GM18873 (cell line): Measurements from ENCODE around the gene PTGER2.
A peak's percentile ranks its signal among the peaks of the same experiment; 100 is the strongest.

Experiments
- ATAC-seq: cut with Tn5 transposase; IDR thresholded peaks from one replicate; pipeline ENCODE4 v1.9.1; 2021; ENCODE audit warnings: mild to moderate bottlenecking, moderate library complexity, moderate number of reproducible peaks; ENCODE audit not compliant: unreplicated experiment, low FRiP score

PTGER2 gene

DNA sequence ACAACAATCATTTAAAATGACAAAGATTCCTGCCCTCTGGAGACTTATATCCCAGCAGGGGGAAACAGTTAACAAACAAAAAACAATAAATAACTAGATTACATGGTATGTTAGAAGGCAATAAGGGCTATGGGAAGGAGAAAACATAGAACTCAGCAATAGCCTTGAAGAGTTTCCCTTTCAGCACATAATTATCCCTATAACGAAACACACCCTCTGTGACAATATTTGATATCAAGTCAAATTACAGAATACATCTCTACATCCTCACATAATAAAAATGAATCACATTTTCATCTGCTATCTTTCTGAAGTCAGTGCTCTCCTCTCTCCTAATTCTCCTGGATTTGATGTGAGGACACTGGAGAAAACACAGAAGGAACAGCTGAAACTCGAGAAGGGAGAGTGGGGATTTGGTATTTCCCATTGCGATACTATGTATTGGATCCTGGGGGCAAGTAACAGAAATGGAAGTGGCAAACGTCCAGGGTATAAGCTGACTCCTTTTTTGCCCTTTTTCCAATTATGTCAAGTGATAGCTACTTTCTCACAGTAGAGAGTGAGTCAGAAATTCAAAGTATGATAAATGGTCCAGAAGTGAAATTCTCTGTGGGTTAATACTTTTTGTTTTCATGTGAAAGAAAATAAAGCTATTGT is 9.7 kb upstream of the PTGER2 start:
- ATAC-seq: no peak

- no peak for ATAC-seq
Observed at GRCh38 chr14:52305014-52305413, 9.1 kb upstream of the PTGER2 start.

GRCh38 chr14:52307376-52307775 is 6.7 kb upstream of the PTGER2 start:
- ATAC-seq: no peak

GRCh38 chr14:52307905-52308304 is 6.2 kb upstream of the PTGER2 start:
- ATAC-seq: no peak

DNA sequence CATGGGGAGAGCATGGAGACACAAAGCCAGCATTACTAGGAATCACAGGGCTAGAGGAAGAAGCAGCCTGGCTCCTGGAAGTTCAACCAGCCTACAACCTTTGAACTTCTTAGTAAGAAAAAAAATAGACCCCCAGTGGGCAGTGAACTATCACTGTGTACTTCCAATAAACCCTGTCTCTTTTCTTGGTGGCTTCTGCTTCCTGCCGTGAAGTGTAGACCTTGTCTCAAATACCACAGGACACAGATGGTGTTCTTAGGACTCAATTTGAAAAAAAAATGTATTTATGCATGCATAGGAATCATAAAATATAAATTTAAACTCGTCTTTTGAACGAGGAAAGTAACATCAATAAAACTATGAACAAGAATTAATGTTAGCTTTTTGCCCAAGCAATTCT is 3.6 kb upstream of the PTGER2 start:
- no peak for ATAC-seq

GRCh38 chr14:52312931-52313355 is 1.2 kb upstream of the PTGER2 start:
- ATAC-seq: no peak

DNA sequence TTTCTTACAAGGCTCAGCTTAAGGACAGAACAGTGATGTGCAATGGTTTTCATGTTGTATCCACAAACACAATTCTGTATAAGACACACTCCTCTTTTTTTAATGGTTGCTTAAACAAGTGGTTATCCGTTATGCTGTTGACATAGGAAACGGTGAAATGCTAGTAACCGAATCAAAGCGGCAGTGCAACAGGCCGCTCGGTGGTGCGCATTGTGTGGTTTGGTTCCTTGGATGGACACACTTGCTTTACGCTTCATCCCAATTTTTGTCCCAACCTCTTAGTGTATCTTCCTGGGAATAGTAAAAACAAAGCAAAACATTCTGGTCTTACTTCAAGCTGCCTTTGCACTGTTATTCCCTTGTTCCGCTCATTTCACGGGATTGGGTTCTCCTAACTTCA is 650 bp upstream of the PTGER2 start:
- ATAC-seq: no peak

DNA sequence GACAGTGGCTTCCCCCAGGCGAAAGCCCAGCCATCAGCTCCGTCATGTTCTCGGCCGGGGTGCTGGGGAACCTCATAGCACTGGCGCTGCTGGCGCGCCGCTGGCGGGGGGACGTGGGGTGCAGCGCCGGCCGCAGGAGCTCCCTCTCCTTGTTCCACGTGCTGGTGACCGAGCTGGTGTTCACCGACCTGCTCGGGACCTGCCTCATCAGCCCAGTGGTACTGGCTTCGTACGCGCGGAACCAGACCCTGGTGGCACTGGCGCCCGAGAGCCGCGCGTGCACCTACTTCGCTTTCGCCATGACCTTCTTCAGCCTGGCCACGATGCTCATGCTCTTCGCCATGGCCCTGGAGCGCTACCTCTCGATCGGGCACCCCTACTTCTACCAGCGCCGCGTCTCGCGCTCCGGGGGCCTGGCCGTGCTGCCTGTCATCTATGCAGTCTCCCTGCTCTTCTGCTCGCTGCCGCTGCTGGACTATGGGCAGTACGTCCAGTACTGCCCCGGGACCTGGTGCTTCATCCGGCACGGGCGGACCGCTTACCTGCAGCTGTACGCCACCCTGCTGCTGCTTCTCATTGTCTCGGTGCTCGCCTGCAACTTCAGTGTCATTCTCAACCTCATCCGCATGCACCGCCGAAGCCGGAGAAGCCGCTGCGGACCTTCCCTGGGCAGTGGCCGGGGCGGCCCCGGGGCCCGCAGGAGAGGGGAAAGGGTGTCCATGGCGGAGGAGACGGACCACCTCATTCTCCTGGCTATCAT is 663 bp downstream of the PTGER2 start:
- ATAC-seq: no peak

DNA sequence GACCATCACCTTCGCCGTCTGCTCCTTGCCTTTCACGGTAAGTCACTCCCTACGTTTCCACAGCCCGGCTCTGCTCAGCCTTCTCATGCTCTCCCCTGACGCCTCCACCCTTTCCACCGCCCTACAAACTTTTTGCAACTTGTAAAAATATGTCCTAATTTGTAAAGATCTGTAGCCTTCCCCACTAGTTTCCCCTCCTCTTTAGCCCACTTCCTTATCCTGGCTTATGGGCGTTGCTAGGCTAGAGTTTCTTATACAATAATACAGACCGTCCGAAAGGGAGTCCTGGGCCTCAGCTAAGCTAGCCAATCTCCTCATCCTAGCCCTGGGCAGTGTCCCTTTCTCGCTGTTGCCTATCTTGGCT is 1.2 kb downstream of the PTGER2 start:
- ATAC-seq: no peak

DNA sequence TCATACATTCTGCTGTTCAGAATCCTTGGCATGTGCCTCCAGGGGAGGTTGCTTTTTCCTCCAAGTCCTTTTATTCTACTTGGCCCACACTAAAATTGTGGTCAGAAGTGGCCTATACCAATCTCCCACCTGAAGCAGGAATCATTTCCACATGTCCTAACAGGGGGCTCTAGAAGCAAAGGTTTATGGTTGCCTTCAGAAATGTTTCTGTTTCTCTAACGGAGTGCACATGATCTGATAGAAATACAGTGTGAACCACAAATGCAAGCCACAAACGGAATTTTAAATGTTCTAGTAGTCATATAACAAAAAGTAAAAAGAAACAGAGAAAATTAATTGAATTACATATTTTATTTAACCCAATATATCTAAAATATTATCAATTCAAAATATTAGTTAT is 4.0 kb downstream of the PTGER2 start:
- ATAC-seq: no peak

DNA sequence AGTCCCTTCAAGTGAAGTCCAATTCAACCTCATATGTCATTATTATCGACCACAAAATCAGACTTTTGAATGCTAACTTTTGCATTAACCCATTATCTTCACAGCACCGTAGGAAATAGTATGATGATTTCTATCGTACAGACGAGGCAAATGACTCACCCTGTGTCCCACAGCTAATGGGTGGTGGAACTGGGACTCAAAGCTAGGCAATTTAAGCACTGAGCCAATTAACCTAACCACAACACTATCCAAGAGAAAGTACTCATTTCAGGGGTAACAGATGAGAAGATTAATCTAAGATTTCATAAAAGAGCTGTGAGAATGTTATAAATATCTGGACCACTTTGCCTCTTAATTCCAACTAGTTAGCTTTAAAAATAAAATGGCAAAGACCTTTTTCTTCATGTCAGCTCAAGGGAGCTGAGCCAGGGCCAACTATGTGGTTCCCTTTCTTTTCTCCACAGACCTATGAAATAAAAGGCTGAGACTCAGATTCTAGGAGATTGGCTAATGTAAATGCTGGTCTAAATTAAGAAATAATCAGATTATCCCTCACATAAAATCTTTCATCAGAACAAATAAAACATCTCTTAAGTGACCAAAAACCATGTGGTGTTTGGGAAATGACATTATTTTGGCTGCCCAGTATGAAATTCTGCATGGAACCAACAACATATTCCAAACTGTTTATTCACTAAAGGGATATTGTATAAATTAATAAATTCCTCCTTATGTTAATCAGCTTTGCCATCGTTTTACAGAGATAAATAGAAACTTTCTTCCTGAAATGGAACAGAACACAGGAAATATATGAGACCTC is 4.9 kb downstream of the PTGER2 start:
- no peak for ATAC-seq

DNA sequence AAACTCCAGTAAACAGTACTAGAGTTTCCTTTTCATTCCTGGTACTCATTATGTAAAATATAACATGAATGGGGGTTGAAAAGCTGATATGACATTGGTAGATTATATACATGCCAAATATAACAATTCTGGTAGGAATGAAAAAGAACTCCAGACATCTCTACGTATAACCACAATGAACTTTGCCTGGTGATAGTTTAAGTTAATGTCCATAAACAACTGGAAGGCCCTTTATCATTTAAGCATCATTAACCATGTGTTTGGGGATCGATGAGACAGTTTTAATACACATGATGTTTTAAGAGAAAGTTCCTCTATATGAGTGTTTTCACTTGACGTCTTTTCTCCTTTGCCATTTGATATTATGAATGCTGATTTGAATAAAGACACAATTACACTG is 5.8 kb downstream of the PTGER2 start:
- ATAC-seq: no peak

GRCh38 chr14:52325126-52325525 is 11.0 kb downstream of the PTGER2 start:
- peak; percentile 96 for ATAC-seq

GRCh38 chr14:52325630-52326029 is 11.5 kb downstream of the PTGER2 start:
- no peak for ATAC-seq

GRCh38 chr14:52327374-52328226 is 13.5 kb downstream of the PTGER2 start:
- ATAC-seq: no peak

DNA sequence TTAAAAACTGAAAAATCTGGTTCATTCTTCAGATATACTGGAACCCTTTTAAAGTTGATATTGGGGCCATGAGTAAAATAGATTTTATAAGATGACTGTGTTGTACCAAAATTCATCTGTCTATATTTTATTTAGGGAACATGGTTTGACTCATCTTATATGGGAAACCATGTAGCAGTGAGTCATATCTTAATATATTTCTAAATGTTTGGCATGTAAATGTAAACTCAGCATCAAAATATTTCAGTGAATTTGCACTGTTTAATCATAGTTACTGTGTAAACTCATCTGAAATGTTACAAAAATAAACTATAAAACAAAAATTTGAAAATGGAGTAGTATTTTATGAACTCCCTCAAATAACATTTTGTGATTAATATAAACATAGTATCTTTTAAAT is 14.2 kb downstream of the PTGER2 start:
- no peak for ATAC-seq

DNA sequence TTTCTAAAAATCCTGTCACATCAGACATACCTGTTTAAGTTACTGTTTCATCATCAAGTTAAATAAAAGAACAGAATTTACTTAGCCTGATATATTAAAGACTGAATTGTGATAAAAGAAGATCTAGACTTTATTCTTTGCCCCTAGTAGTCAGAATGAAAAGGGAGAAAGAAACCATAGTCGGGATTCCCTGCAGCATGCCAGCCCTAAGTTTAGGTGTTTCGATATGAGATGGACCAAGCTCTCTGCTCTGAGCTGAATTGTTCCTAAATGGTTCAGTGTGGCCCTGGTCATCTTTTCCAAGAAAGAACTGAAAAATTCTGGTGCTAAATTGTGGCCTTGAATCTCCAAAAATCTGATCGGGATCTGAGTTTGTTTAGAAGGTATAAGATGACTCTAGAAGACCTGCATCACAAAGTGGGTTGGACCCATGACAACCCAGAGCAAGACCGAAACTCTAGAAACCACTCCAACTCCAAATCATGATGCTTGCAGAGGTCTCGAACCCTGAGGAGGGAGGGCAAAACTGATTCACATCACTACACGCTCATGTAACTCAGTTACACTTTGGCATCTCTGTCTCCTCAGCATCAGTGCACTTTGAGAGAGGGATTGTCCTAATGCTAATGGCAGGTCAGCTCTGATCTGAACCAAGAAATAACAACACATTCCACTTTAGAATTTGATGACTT is 15.7 kb downstream of the PTGER2 start:
- no peak for ATAC-seq

DNA sequence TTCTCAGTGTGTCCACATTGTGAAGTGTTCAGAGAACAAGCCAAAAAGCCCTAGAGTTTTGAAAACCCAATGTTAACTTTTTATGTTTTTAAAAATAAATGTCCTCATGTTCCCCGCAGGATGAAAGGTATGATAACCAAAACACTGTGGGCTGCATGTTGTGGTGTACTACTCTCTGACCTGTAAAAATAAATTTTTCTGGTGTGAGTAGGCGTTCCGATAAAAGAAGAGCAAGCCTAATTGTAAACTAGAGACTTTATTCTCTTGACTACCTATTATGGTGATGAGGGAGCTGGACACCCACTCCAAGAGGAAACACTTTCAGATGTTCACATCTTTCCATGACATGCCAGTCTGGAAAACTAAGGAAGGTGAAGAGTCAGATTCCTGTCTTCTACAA is 18.2 kb downstream of the PTGER2 start:
- no peak for ATAC-seq

DNA sequence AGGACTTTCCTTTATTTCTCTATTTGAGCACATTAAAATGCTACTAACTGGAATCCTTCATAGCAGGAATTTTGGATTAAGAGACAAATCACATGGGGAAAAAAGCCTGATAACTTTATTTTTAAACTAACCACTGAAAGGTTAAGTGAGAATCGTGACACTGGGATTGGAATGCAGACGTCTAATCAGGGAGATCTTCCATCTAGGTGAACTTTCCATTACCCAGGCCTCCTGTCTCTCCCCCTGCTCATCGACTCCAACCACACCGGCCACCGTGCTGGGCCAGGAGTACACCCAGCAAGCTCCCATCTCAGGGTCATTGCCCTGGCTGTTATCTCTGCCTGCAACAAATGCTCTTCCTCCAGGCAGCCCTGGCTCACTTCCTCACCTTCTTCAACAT is 19.0 kb downstream of the PTGER2 start:
- ATAC-seq: no peak
